LoVo (cell line): Measurements from ENCODE around the gene OR7C1.
"Not testable (repeated sequence)": the region's sequence is repeated elsewhere in the genome, so short reads cannot be mapped to it uniquely, and the experiment has no call there.

Source experiments
- DNase-seq: peaks from one replicate; pipeline ENCODE4 v3.0.0-alpha.2; 2016; ENCODE audit warnings: low spot score

OR7C1 gene

DNA sequence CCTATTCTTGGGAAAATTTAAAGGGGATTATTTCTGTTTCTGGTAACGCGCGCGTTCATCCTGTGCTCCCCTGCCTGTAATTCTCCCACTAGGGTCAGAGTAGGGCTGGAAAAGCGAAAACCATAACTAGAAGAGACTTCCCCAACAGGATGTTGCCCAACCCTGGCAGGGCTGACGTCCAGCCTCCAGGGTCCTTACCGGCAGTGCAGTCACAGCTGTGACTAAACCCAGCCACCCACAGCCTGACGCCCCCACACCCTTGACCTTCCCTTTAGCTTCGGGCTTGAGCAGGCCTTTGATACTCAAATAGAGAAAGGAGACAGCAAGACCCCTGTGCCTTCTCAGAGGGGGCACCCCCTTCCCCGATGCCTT is 50.3 kb downstream of the OR7C1 start:
- DNase-seq = not testable (repeated sequence)

GRCh38 chr19:14783410-14783998 is 51.5 kb downstream of the OR7C1 start:
- DNase-seq = not testable (repeated sequence)

- no peak for DNase-seq
Measured at GRCh38 chr19:14782626-14783409, 52.2 kb downstream of the OR7C1 start.

DNA sequence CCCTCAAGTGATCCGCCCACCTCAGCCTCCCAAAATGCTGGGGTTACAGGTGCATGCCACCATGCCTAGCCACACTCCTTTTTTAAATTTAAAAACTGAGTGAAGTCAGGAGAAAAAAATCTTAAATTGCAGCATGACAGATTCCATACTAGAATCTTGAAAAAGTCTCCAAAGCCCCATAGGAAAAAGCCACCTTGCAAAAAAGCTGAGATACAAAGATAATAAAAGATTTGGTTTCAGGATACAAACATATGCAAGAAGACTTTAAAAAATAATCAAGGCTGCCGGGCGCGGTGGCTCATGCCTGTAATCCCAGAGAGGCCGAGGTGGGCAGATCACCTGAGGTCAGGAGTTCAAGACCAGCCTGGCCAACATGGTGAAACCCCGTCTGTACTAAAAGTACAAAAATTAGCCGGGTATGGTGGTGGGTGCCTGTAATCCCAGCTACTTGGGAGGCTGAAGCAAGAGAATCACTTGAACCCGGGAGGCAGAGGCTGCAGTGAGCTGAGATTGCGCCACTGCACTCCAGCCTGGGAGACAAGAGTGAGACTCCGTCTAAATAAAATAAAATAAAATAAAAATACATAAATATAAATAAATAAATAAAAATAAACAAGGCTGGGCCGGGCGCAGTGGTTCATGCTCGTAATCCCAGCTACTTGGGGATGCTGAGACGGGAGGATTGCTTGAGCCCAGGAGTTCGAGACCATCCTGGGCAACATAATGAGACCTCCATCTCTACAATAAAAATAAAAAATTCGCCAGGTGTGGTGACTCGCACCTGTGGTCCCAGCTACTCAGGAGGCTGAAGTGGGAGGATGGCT is 53.1 kb downstream of the OR7C1 start:
- DNase-seq = not testable (repeated sequence)

GRCh38 chr19:14780622-14781225 is 54.3 kb downstream of the OR7C1 start:
- not testable (repeated sequence) for DNase-seq

GRCh38 chr19:14779151-14779550 is 55.8 kb downstream of the OR7C1 start:
- no peak for DNase-seq

DNA sequence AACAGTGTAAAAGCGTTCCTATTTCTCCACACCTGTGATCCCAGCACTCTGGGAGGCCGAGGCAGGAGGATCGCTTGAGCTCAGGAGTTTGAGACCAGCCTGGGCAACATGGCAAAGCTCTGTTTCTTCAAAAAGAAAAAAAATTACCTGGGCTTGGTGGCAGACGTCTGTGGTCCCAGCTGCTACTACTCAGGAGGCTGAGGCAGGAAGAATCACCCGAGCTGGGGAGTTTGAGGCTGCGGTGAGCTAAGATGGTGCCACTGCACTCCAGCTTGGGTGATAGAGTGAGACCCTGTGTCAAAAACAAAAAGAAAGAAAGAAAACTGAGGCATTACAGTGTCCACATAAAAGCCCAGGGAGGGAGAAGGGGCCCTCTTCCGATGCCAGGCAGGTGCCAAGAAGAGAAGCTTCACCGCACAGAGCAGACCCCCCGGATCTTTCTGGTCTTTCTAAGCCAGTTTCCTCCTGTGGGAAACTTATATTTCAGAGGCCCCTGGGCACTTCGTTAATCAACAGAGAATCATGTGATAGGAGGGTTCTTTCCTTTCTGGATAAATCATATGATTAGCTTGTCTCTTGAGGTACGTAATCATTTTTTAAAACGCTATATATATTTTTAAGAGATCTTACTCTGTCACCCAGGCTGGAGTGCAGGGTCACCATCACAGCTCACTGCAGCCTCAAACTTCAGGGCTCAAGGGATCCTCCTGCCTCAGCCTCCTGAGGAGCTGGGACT is 56.7 kb downstream of the OR7C1 start, which contains the start of gene ADGRE2:
Gene ADGRE2, minus strand, starts transcription at position 451 of the 736 bp plus-strand sequence. CDS start 1,804 bp downstream, outside the sequence.
- DNase-seq = not testable (repeated sequence)

DNA sequence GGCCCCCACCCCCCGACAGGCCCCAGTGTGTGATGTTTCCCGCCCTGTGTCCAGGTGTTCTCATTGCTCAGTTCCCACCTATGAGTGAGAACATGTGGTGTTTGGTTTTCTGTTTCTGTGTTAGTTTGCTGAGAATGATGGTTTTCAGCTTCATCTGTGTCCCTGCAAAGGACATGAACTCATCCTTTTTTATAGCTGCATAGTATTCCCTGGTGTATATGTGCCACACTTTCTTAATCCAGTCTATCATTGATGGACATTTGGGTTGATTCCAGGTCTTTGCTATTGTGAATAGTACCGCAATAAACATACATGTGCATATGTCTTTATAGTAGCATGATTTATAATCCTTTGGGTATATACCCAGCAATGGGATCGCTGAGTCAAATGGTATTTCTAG is 57.3 kb downstream of the OR7C1 start:
- DNase-seq = not testable (repeated sequence)

DNA sequence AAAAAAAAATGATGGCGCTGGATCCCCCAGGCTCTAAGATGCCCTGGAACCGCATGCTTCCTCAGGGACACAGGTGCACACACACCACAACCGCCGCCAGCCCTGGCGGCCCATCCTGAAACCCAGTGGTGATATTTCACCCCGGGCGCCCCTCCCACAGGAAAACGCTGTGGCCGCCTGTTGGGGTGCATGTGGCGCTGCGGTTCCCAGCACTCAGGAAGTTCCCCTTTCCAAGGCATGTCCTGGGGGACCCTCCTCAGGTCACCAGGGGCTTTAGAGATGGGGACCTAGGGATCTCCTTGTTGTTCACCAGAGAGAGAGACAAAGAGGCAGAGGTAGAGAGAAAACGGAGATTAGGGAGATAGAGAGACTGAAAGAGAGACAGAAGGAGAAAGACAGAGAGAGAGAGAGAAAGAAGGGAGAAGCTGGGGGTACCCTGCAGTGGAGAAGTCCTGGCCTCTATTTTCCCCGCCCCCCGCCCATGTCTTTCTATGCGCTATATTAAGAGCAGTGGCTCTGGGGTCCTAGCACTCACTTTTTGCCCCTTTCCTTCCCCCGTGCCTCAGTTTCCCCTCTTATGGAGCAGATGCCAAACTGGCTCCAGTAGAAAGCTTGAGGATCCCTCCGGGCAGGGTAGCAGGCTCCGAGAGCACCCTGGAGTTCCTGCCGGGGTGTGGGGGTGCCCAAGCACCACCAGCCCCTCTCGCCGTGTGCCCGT is 59.0 kb downstream of the OR7C1 start:
- DNase-seq = no peak

- DNase-seq = not testable (repeated sequence)
Measured at GRCh38 chr19:14775326-14775725, 59.7 kb downstream of the OR7C1 start.

- DNase-seq = no peak
Measured at GRCh38 chr19:14774373-14774772, 60.6 kb downstream of the OR7C1 start.

DNA sequence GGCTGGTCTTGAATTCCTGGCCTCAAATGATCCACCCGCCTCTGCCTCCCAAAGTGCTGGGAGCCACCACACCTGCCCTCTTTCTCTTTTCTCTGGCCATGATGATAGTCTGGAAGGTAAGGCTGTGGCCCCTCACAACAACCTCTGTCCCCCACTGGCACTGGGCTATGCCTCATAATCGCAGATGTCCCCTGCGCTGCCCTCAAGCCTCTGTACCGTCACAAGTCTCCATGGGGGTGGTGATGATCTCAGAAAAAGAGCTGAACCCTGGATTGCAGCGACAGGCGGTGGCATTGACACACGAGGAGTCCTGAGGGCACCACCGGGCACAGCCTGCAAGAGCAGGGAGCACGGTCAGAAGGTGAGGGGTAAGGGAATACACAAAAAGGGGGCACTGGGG is 61.3 kb downstream of the OR7C1 start:
- not testable (repeated sequence) for DNase-seq

DNA sequence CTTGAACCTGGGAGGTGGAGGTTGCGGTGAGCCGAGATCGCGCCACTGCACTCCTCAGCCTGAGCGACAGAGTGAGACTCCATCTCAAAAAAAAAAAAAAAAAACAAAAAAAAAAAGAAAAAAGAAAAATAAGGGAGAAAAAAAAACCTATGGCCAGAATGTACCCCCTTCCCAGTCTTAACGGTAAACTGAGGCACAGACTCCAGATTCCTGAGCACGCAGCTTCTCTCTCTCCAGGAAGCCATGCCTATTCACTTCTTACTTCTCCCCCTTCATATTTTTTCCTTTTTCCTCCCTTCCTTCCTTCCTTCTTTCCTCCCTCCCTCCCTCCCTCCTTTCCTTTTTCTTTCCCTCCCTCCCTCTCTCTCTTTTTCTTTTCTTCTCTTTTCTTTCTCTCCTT is 62.0 kb downstream of the OR7C1 start:
- DNase-seq = no peak

GRCh38 chr19:14772467-14772866 is 62.5 kb downstream of the OR7C1 start:
- DNase-seq = no peak

DNA sequence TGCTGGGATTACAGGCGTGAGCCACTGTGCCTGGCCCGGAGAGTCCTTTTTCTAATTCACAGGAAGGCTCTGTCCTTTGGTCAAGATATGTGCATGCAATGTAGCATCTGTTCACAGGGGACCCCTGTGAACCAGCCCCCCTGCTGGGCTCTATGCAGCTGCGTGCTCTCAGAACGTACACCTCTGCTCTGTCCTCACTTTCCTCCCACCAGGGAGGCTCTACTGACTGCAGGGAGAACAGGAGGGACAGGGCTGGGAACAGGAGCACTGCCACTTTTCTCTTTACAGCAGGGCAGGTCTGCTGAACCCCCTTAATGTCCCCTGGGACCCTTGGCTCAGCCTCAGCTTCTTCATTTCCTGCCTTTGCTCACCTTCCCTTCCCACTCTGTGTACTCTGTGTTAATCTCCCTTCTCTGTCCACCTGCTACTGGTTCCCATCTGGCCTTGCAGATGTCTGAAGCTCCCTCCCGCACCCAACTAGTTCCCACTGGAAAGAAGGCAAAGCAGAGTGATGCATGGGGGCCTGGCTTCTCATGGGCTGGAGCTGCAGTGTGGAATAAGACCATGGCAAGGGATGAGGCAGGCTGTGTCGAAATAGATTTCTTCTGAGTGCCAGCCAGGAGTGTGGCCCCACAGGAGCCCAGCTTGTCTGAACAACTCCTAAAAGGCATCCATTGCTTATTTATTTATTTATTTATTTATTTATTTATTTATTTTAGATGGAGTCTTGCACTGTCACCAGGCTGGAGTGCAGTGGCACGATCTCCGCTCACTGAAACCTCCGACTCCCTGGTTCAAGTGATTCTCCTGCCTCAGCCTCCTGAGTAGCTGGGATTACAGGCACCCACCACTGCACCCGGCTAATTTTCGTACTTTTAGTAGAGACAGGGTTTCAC is 63.8 kb downstream of the OR7C1 start:
- DNase-seq = no peak

- no peak for DNase-seq
Measured at GRCh38 chr19:14770136-14770535, 64.8 kb downstream of the OR7C1 start.

DNA sequence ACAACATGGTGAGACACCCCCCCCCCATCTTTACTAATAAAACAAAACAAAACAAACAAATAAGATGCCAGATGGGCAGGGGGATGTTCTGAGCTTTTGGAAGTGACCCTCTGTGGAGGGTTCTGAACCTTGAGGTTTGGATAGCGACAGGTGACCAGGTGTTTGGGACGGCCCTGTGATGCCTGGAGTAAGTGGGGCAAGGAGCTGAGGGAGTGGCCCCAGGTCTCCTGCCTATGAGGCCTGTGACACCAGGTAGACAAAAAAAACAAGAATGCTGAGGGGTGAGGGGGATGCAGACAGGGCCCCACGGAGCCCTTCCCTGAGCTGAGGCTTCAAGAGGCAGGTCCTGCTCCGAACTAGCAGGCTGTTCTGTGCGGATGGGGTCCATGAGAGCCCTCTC is 65.8 kb downstream of the OR7C1 start:
- no peak for DNase-seq

DNA sequence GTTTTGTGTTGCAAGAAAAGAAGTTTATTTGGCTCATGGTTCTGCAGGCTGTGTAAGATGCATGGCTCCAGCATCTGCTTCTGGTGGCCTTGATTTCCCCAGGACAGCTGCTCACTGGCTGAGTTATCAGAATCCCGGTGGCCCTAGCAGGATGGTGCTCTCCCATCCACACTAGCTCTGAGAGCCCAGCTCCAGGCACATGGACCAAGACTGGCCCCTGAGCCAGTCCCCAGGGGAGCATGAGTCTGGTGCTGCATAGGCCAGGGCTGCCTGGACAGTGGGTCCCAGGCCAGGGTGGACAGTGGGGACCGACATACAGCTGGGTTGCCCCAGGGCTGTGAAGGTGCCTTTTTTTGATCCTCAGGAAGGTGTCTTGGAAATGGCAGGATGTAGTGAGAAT is 67.0 kb downstream of the OR7C1 start:
- DNase-seq = no peak

GRCh38 chr19:14767466-14767971 is 67.5 kb downstream of the OR7C1 start:
- no peak for DNase-seq

- DNase-seq = not testable (repeated sequence)
Measured at GRCh38 chr19:14765841-14766240, 69.1 kb downstream of the OR7C1 start.
